HG03520 (cell line): Measurements from ENCODE around the gene ZNF319.
A peak's percentile ranks its signal among the peaks of the same experiment; 100 is the strongest.
"Not testable (repeated sequence)": the region's sequence is repeated elsewhere in the genome, so short reads cannot be mapped to it uniquely, and the experiment has no call there.

ENCODE experiments used
- ATAC-seq: cut with Tn5 transposase; IDR thresholded peaks from one replicate; pipeline ENCODE4 v1.9.1; 2021; ENCODE audit warnings: mild to moderate bottlenecking, moderate library complexity; ENCODE audit not compliant: unreplicated experiment

ZNF319 gene

GRCh38 chr16:58022601-58023371 lies 22.3 kb upstream of the ZNF319 start:
- no peak for ATAC-seq

- no peak for ATAC-seq
Observed at GRCh38 chr16:58021661-58022551, 21.4 kb upstream of the ZNF319 start.

- no peak for ATAC-seq
Observed at GRCh38 chr16:58020628-58021521, 20.4 kb upstream of the ZNF319 start.

GRCh38 chr16:58019866-58020538 lies 19.5 kb upstream of the ZNF319 start:
- ATAC-seq: no peak

- ATAC-seq: no peak
Observed at GRCh38 chr16:58018803-58019202, 18.3 kb upstream of the ZNF319 start.

- ATAC-seq: no peak
Observed at GRCh38 chr16:58016840-58017446, 16.5 kb upstream of the ZNF319 start.

- ATAC-seq: no peak
Observed at GRCh38 chr16:58013201-58013956, 12.9 kb upstream of the ZNF319 start.

GRCh38 chr16:58012481-58012880 lies 12.0 kb upstream of the ZNF319 start:
- no peak for ATAC-seq

- ATAC-seq: no peak
Observed at GRCh38 chr16:58011652-58012051, 11.2 kb upstream of the ZNF319 start.

GRCh38 chr16:58010886-58011285 lies 10.4 kb upstream of the ZNF319 start:
- no peak for ATAC-seq

GRCh38 chr16:58009856-58010416 lies 9.5 kb upstream of the ZNF319 start:
- ATAC-seq: no peak

- not testable (repeated sequence) for ATAC-seq
Observed at GRCh38 chr16:58004736-58005135, 4.3 kb upstream of the ZNF319 start.

GRCh38 chr16:58002936-58003335 lies 2.5 kb upstream of the ZNF319 start:
- no peak for ATAC-seq

- no peak for ATAC-seq
Observed at GRCh38 chr16:58002416-58002800, 1.9 kb upstream of the ZNF319 start.

GRCh38 chr16:58001781-58002415 lies 1.4 kb upstream of the ZNF319 start:
- no peak for ATAC-seq

- peak; percentile 70 for ATAC-seq
Observed at GRCh38 chr16:58000706-58001676, 519 bp upstream of the ZNF319 start, which contains the start of gene USB1. Gene USB1 (plus strand): TSS chr16:58001407. CDS start chr16:58001484, 77 bp downstream.

GRCh38 chr16:57999366-57999970 lies 1.0 kb downstream of the ZNF319 start:
- no peak for ATAC-seq
